HepG2 (cell line): ENCODE results near the gene PFKM. TPM values are rescaled to one million over a fixed set of nuclear protein-coding genes. Genes with fewer than 3 reads are reported as not detected.

Source experiments
- AHDC1 ChIP-seq: sonication (generic); formaldehyde crosslinking; IDR thresholded peaks from 2 replicates; pipeline ENCODE4 v1.5.1; 2020; ENCODE audit warnings: mild to moderate bottlenecking, missing genetic modification reagents, borderline replicate concordance
- ASH2L ChIP-seq: fragments of 300-600, 200-600 bp; sonication (generic); IDR thresholded peaks from 2 replicates; pipeline ENCODE4 v1.7.0; 2017; ENCODE audit warnings: low read depth, mild to moderate bottlenecking, moderate library complexity, mixed read lengths, low read length; ENCODE audit not compliant: insufficient read length
- E2F1 ChIP-seq: sonication (generic); formaldehyde crosslinking; IDR thresholded peaks from 2 replicates; pipeline ENCODE4 v1.5.0; 2020; ENCODE audit warnings: missing genetic modification reagents
- FOXP1 ChIP-seq, 2 experiments: fragments of 450-650 bp in 1 of 2; IDR thresholded peaks; 2 replicates each; pipeline ENCODE4 v1.6.1; 2017 to 2018; ENCODE audit warnings: antibody characterized with exemption in 1 of 2
- HDAC2 ChIP-seq: sonication (generic); formaldehyde crosslinking; IDR thresholded peaks from 2 replicates; pipeline ENCODE4 v1.4.0; 2020; ENCODE audit warnings: missing genetic modification reagents
- IRX3 ChIP-seq: sonication (generic); formaldehyde crosslinking; IDR thresholded peaks from 2 replicates; pipeline ENCODE4 v1.8.1; 2023; ENCODE audit warnings: mild to moderate bottlenecking, low read depth, missing genetic modification reagents, borderline replicate concordance
- KDM5A ChIP-seq: fragments of 200-600 bp; sonication (generic); IDR thresholded peaks from 2 replicates; pipeline ENCODE4 v1.7.0; 2018; ENCODE audit warnings: antibody characterized with exemption, mild to moderate bottlenecking, low read length, borderline replicate concordance
- MAZ ChIP-seq, 2 experiments: sonication (generic) in 1 of 2; formaldehyde crosslinking in 1 of 2; IDR thresholded peaks; 2 replicates each; pipeline versions ENCODE4 v1.5.0 to v1.6.1; 2012 to 2020; ENCODE audit warnings: low read depth in 2 of 2, mild to moderate bottlenecking in 2 of 2, borderline replicate concordance in 1 of 2, improper control_type of control experiment in 1 of 2, low read length in 1 of 2, missing genetic modification reagents in 1 of 2, moderate library complexity in 1 of 2
- NCOR1 ChIP-seq: fragments of 200-600 bp; sonication (generic); IDR thresholded peaks from 2 replicates; pipeline ENCODE4 v1.7.0; 2017; ENCODE audit warnings: antibody characterized with exemption, low read length, borderline replicate concordance
- NFE2 ChIP-seq: sonication (generic); formaldehyde crosslinking; IDR thresholded peaks from 2 replicates; pipeline ENCODE4 v1.4.0; 2020; ENCODE audit warnings: missing genetic modification reagents
- NR2C2 ChIP-seq: sonication (generic); formaldehyde crosslinking; IDR thresholded peaks from 2 replicates; pipeline ENCODE4 v1.4.0; 2020; ENCODE audit warnings: missing genetic modification reagents, mild to moderate bottlenecking, moderate library complexity, borderline replicate concordance
- SAFB2 ChIP-seq: sonication (generic); formaldehyde crosslinking; IDR thresholded peaks from 2 replicates; pipeline ENCODE4 v1.5.1; 2020; ENCODE audit warnings: missing genetic modification reagents, low read depth, mild to moderate bottlenecking, borderline replicate concordance
- TBX3 ChIP-seq: fragments of 450-650 bp; IDR thresholded peaks from 2 replicates; pipeline ENCODE4 v1.6.1; 2017; ENCODE audit warnings: antibody characterized with exemption, mild to moderate bottlenecking, inconsistent platforms, borderline replicate concordance
- TGIF2 ChIP-seq: IDR thresholded peaks from 2 replicates; pipeline ENCODE4 v1.6.1; 2016; ENCODE audit warnings: control low read depth, missing compliant biosample characterization
- ZBTB10 ChIP-seq: sonication (generic); formaldehyde crosslinking; IDR thresholded peaks from 2 replicates; pipeline ENCODE4 v1.4.0; 2020; ENCODE audit warnings: missing genetic modification reagents, borderline replicate concordance
- ZNF205 ChIP-seq: IDR thresholded peaks from 2 replicates; pipeline ENCODE4 v1.6.1; 2018; ENCODE audit warnings: missing biosample characterization, missing genetic modification reagents
- ZNF263 ChIP-seq: sonication (generic); formaldehyde crosslinking; IDR thresholded peaks from 2 replicates; pipeline ENCODE4 v1.4.0; 2020; ENCODE audit warnings: missing genetic modification reagents
- polyA plus RNA-seq, 8 experiments: library from polyadenylated mRNA; depleted of rRNA in 3 of 8; stranded (reverse) in 7 of 8; unstranded in 1 of 8; fragments of >200 nt; fragmentation: Illumina TruSeq in 4 of 8; extraction: Trizol in 4 of 8; gene quantifications; 2 replicates each; pipeline versions ENCODE4 v1.2.1 to v1.2.3, GENCODE V29; 2011 to 2016; ENCODE audit warnings: low read depth in 4 of 8, missing spikeins in 1 of 8, mixed read lengths in 1 of 8; ENCODE audit not compliant: insufficient read depth in 1 of 8
- total RNA-seq, 5 experiments: library from RNA; depleted of rRNA; stranded (reverse); fragments of >200 nt; fragmentation: Illumina TruSeq; extraction: Trizol; gene quantifications; 2 replicates each; pipeline ENCODE4 v1.2.3, GENCODE V29; 2016; ENCODE audit warnings: low read depth in 1 of 5

The PFKM gene
- total and polyA plus RNA-seq, 2 of the 13 experiments (the other 11 are each of a cell fraction or from before 2014, with no cell fraction given) = 1.9 to 2.4 TPM

- TF ChIP-seq AHDC1 (peak; percentile 24; the same call in 1 of the 2 replicates), ZNF205 (CRISPR knock-in tag) (0 out of 2 replicates have a peak, but pooled peaks have one; percentile 9), MAZ (IDR thresholded peaks at IDR 0.05; ENCODE audit: borderline replicate concordance, low read depth, low read length) (peak; percentile 94), MAZ (CRISPR knock-in tag; IDR thresholded peaks at IDR 0.05; ENCODE audit: low read depth) (peak; percentile 66), TGIF2 (CRISPR knock-in tag) (peak; percentile 98), ZNF263 (CRISPR knock-in tag) (peak; percentile 37; the same call in 1 of the 2 replicates), NR2C2 (peak; percentile 100), SAFB2 (CRISPR knock-in tag) (peak; percentile 19; the same call in 1 of the 2 replicates), IRX3 (CRISPR knock-in tag) (peak; percentile 44; the same call in 1 of the 2 replicates), NFE2 (no peak), TBX3 (peak; percentile 24; the same call in 1 of the 2 replicates), ASH2L (peak; percentile 96), HDAC2 (CRISPR knock-in tag) (peak; percentile 77), ZBTB10 (CRISPR knock-in tag) (no peak), NCOR1 (no peak), E2F1 (CRISPR knock-in tag) (no peak), FOXP1 (IDR thresholded peaks at IDR 0.05) (no peak), FOXP1 (CRISPR knock-in tag; IDR thresholded peaks at IDR 0.05) (peak; percentile 59; the same call in 1 of the 2 replicates), KDM5A (peak; percentile 92)
Observed at GRCh38 chr12:48157018-48157888, 38.1 kb downstream of the PFKM start, which contains the start of gene ASB8 (continued).
